ENCODE results near the gene RBAK. TPM values are rescaled to one million over a fixed set of nuclear protein-coding genes. Genes with fewer than 3 reads are reported as not detected.

The RBAK gene
- total RNA-seq, 1 experiment from 2014 or later: 18.5 TPM

- no peaks in the 10 kb centered on the region for H3K79me2 ChIP-seq (ENCODE audit: insufficient read depth, low read length)
- H3K14ac ChIP-seq (ENCODE audit: insufficient read depth, low read length): no peak overlapping the region
- H3T11ph ChIP-seq (ENCODE audit: low read length): no peak overlapping the region
- H4K91ac ChIP-seq (ENCODE audit: insufficient read length, low read depth, low read length): no peak overlapping the region
- H3K56ac ChIP-seq (ENCODE audit: insufficient read length, low read depth, low read length): no peak overlapping the region
- no peak overlapping the region for H2BK120ac ChIP-seq (ENCODE audit: low read depth, low read length, poor library complexity, severe bottlenecking)
- H3K23ac ChIP-seq (ENCODE audit: insufficient read length, low read depth, low read length): peak overlapping the region; percentile 49
- no peak overlapping the region for H4K8ac ChIP-seq (replicated peaks; ENCODE audit: insufficient read length, low read depth, low read length)
- no peaks in the 10 kb centered on the region for H3K27me3 ChIP-seq (ENCODE audit: insufficient read depth, low read length)
- H3K4me1 Mint-ChIP-seq: no peaks in the 10 kb centered on the region
- H2BK12ac ChIP-seq (ENCODE audit: insufficient read length, low read depth, low read length): no peak overlapping the region
- no peak overlapping the region for H3K27ac ChIP-seq (ENCODE audit: insufficient read length, low read depth, low read length)
- no peak overlapping the region for H3K9ac ChIP-seq (ENCODE audit: extremely low read depth, insufficient read length, low read length)
- TF ChIP-seq CTCF (conservative IDR thresholded peaks at IDR 0.05): no peak
- H3K9me3 Mint-ChIP-seq: peaks cover 12 to 14% of the 10 kb centered on the region in 2 experiments; a peak in 3 of 5 replicates
- no CpG with 5 or more reads among the region's 11 CpGs for WGBS (ENCODE audit: extremely low coverage, insufficient read length, low lambda C conversion rate)
- no peak overlapping the region for H2BK20ac ChIP-seq (ENCODE audit: low read depth, low read length, poor library complexity, severe bottlenecking)
- no peak overlapping the region for H2BK5ac ChIP-seq (ENCODE audit: insufficient read length, low read length)
- H2BK15ac ChIP-seq (ENCODE audit: low read depth, low read length): no peak overlapping the region
- no peak overlapping the region for H3K18ac ChIP-seq (ENCODE audit: insufficient read length, low read depth, low read length)
- H3K4me3 Mint-ChIP-seq: no peak overlapping the region
- DNase-seq: no peak
- no peak overlapping the region for H3K27ac Mint-ChIP-seq
- no peak overlapping the region for H2AFZ ChIP-seq (ENCODE audit: low read length)
- H2AK5ac ChIP-seq (ENCODE audit: insufficient read length, low read length): no peak overlapping the region
- no peaks in the 10 kb centered on the region for H3K9me3 ChIP-seq (ENCODE audit: control insufficient read depth, low read depth, low read length)
- H3K79me1 ChIP-seq (ENCODE audit: insufficient read depth, low read depth, low read length, poor library complexity, severe bottlenecking): no peaks in the 10 kb centered on the region
- H3K23me2 ChIP-seq (ENCODE audit: insufficient read length, low read depth, low read length, poor library complexity, severe bottlenecking): no peaks in the 10 kb centered on the region
- H3K4ac ChIP-seq (ENCODE audit: low read depth, low read length): no peak overlapping the region
- H4K20me1 ChIP-seq (ENCODE audit: control insufficient read depth, insufficient read depth, insufficient read length): no peaks in the 10 kb centered on the region
- H3K4me2 ChIP-seq (ENCODE audit: insufficient read depth, insufficient read length, low read length): no peak overlapping the region
- H3K4me1 ChIP-seq (ENCODE audit: insufficient read depth, low read length): no peaks in the 10 kb centered on the region
- no peak overlapping the region for H4K5ac ChIP-seq (ENCODE audit: insufficient read length, low read depth, low read length)
- H3K36me3 Mint-ChIP-seq (ENCODE audit: insufficient read depth in 1 of 3, low read depth in 3 of 3): no peaks in the 10 kb centered on the region; a peak in 1 of 7 replicates
- peaks cover 28% of the 10 kb centered on the region for H3K27me3 Mint-ChIP-seq (ENCODE audit: low read depth)
Observed at GRCh38 chr7:5077740-5078139, 32.1 kb downstream of the RBAK start.

Data from H9 (cell line).